Neural progenitor cell (in vitro differentiated cells): ENCODE data around the gene DPPA5.

Experiments
- EZH2 ChIP-seq: fragments of 200-600 bp; sonication (generic); IDR thresholded peaks from 2 replicates; pipeline ENCODE4 v1.6.1; 2017; ENCODE audit warnings: antibody characterized with exemption, mild to moderate bottlenecking, moderate library complexity
- TF ChIP-seq, protein P1 (sequence below): fragments of 200-600 bp; sonication (generic); IDR thresholded peaks from 2 replicates; pipeline ENCODE4 v1.5.1; 2017; ENCODE audit warnings: antibody characterized with exemption, mild to moderate bottlenecking

DNA sequence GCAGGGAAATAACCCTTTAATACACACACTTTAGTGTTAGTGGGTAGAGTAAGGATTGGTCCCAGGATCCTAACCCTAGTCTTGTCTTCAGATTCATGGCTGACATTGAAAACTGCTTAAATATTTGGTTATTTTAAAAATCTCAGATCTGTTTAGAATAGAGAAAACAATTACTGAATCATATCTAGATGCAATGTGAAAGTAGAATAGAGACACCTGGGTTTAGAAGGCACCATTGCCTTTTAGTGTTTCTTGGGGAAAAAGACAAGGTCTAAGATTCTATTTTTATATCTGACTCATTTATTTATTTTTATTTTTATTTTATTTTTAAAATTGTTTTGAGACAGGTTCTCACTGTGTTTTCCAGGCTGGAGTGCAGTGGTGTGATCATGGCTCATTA, 46.6 kb upstream of the DPPA5 start:
- TF ChIP-seq, protein P1, sequence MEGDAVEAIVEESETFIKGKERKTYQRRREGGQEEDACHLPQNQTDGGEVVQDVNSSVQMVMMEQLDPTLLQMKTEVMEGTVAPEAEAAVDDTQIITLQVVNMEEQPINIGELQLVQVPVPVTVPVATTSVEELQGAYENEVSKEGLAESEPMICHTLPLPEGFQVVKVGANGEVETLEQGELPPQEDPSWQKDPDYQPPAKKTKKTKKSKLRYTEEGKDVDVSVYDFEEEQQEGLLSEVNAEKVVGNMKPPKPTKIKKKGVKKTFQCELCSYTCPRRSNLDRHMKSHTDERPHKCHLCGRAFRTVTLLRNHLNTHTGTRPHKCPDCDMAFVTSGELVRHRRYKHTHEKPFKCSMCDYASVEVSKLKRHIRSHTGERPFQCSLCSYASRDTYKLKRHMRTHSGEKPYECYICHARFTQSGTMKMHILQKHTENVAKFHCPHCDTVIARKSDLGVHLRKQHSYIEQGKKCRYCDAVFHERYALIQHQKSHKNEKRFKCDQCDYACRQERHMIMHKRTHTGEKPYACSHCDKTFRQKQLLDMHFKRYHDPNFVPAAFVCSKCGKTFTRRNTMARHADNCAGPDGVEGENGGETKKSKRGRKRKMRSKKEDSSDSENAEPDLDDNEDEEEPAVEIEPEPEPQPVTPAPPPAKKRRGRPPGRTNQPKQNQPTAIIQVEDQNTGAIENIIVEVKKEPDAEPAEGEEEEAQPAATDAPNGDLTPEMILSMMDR: no peak
- TF ChIP-seq EZH2: no peak
